GM12874 (cell line): Measurements from ENCODE around the gene CYSTM1.

ENCODE experiments used
- CTCF ChIP-seq: IDR thresholded peaks from 2 replicates; pipeline ENCODE4 v1.5.1; 2011; ENCODE audit warnings: low read depth, mild to moderate bottlenecking, control low read depth, low read length, moderate library complexity; ENCODE audit not compliant: insufficient read depth

The CYSTM1 gene

GRCh38 chr5:140216478-140217074 is 41.6 kb downstream of the CYSTM1 start:
- TF ChIP-seq CTCF = no peak

- TF ChIP-seq CTCF = no peak
Measured at GRCh38 chr5:140217299-140218026, 42.5 kb downstream of the CYSTM1 start.

GRCh38 chr5:140219068-140219991 is 44.3 kb downstream of the CYSTM1 start:
- no peak for TF ChIP-seq CTCF

DNA sequence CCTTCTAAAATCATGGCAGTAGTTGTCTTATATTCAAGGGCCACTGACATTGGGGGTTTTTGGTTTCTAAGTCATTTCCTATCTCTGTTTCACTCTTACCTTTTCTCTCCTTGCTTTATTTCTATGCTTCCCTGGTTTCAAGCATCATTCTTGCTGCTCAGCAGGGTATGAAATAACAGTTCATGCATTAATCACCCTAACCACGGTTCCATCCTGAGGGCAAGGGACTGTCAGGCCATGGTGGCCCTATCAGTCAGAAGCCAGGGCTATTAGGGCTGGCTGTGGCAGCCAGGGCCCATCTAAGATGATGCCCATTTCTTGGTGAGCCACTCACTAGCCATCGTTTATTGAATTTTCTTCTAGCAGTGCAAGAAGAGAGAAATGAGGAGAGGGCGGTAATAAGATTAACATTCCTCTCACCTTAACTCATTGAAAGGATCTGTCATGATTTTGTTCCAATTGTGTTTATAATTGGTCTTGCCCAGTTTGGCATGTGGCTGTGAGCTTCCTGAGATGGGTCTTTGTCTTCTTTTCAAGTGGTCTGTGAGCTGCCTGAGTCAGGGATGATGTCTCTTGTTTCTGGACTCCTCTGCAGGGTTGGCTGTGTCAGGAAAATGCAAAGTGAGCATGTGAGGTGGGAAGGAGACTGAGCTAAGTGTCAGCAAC is 45.2 kb downstream of the CYSTM1 start:
- no peak for TF ChIP-seq CTCF

- no peak for TF ChIP-seq CTCF
Measured at GRCh38 chr5:140220698-140221064, 45.7 kb downstream of the CYSTM1 start.

GRCh38 chr5:140221697-140222223 is 46.8 kb downstream of the CYSTM1 start:
- no peak for TF ChIP-seq CTCF
